ENCODE data around the gene LARGE1. TPM values are rescaled to one million over a fixed set of nuclear protein-coding genes. Genes with fewer than 3 reads are reported as not detected.

The LARGE1 gene
- total RNA-seq, 1 experiment from 2014 or later = 1.3 TPM

DNA sequence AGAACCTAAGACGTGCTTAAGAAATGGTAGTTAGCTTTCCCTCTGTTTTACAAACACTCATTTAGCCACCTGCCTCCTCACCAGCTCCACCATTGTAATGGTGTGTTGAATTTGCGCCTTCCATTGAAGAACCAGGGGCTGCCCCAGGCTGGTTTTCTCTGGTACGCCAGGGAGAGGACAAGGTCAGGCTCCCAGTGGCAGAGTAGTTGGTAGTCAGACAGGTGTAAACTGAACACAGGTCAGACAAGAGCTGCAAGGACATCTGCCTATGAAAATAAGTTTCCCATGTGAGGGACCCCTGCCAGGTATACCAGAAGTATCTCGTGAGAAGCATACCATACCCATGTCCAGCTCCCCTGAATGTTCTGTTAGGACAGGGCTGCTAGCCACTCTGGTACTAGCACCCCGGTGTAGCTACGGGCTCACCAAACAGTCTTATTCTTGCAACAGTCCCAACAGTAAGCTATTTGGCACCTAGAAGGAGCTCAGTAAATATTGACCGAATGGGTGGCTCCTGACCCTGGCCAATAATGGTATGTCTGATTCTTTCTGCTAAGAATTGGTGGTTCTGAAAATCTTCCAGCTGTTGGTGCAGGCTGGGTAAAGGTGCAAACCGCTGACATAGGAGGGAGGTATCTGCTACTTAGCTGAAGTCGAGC, 359.0 kb downstream of the LARGE1 start:
- Histone ChIP-seq H3K4me3 (ENCODE audit: low read length) (no peak overlapping the region), H3K9ac (ENCODE audit: low read length) (no peak overlapping the region), H3K36me3 (ENCODE audit: low read depth, low read length) (no peaks in the 10 kb centered on the region), H3K4me2 (ENCODE audit: low read length) (no peak overlapping the region), H3K9me2 (replicated peaks; ENCODE audit: low read length) (no peaks in the 10 kb centered on the region), H3K79me2 (ENCODE audit: low read length) (no peaks in the 10 kb centered on the region), H2AFZ (ENCODE audit: low read length) (no peak overlapping the region), H3K9me3 (ENCODE audit: low read length) (no peaks in the 10 kb centered on the region), H3K27me3 (ENCODE audit: low read length) (no peaks in the 10 kb centered on the region), H3K27ac (ENCODE audit: low read length) (no peak overlapping the region), H3F3A (ENCODE audit: low read length, unreplicated experiment) (no peaks in the 10 kb centered on the region), H4K20me1 (ENCODE audit: low read length) (no peaks in the 10 kb centered on the region), H3K4me1 (ENCODE audit: insufficient read depth, low read length) (no peaks in the 10 kb centered on the region)
- no TSS peak for BruUV-seq (replicated peaks)
- POLR2A ChIA-PET (ENCODE audit: unreplicated experiment) = no interaction called here
- intact Hi-C loops (cut with micrococcal nuclease) = no loop called here
- no peak for TF ChIP-seq EZH2 (IDR thresholded peaks at IDR 0.05; ENCODE audit: low read length, unreplicated experiment)
- TF ChIP-seq EZH2phosphoT487 (IDR thresholded peaks at IDR 0.05; ENCODE audit: borderline replicate concordance, low read length) = no peak
- TF ChIP-seq, protein P1, sequence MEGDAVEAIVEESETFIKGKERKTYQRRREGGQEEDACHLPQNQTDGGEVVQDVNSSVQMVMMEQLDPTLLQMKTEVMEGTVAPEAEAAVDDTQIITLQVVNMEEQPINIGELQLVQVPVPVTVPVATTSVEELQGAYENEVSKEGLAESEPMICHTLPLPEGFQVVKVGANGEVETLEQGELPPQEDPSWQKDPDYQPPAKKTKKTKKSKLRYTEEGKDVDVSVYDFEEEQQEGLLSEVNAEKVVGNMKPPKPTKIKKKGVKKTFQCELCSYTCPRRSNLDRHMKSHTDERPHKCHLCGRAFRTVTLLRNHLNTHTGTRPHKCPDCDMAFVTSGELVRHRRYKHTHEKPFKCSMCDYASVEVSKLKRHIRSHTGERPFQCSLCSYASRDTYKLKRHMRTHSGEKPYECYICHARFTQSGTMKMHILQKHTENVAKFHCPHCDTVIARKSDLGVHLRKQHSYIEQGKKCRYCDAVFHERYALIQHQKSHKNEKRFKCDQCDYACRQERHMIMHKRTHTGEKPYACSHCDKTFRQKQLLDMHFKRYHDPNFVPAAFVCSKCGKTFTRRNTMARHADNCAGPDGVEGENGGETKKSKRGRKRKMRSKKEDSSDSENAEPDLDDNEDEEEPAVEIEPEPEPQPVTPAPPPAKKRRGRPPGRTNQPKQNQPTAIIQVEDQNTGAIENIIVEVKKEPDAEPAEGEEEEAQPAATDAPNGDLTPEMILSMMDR (conservative IDR thresholded peaks at IDR 0.05; ENCODE audit: low read depth, low read length) = no peak
- DNase-seq (no peak), ATAC-seq (no peak)
- CTCF ChIA-PET = no interaction called here

DNA sequence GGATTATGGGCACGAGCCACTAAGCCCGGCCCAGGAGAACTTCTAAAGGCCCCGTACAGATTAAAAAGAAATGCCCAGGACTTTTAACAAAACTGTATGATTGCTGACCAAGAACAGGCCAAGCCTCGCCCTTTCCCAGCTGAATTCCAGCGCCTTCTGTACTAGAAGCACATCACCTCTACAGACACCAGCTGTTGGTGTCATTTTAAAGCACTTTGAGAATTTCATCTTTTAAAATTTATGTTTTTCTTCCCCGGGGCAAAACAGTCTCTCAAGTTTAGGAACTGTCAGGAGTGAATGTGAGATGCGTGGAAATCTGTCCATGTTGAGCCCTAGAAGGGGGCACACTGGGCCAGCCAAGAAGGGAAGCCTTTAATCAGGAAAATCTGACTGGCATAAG, 362.4 kb downstream of the LARGE1 start:
- POLR2A ChIA-PET (ENCODE audit: unreplicated experiment) = no interaction called here
- H3K9me3 ChIP-seq (ENCODE audit: low read length) = no peaks in the 10 kb centered on the region
- H3K9me2 ChIP-seq (replicated peaks; ENCODE audit: low read length) = no peaks in the 10 kb centered on the region
- H3K36me3 ChIP-seq (ENCODE audit: low read depth, low read length) = no peaks in the 10 kb centered on the region
- no peak overlapping the region for H2AFZ ChIP-seq (ENCODE audit: low read length)
- H3K27me3 ChIP-seq (ENCODE audit: low read length) = no peaks in the 10 kb centered on the region
- TF ChIP-seq EZH2 (IDR thresholded peaks at IDR 0.05; ENCODE audit: low read length, unreplicated experiment) = no peak
- TF ChIP-seq, protein P1 (conservative IDR thresholded peaks at IDR 0.05; ENCODE audit: low read depth, low read length) = no peak
- TF ChIP-seq EZH2phosphoT487 (IDR thresholded peaks at IDR 0.05; ENCODE audit: borderline replicate concordance, low read length) = no peak
- H3K4me3 ChIP-seq (ENCODE audit: low read length) = no peak overlapping the region
- intact Hi-C loops (cut with micrococcal nuclease) = no loop called here
- no peak for ATAC-seq
- CTCF ChIA-PET = no interaction called here
- no peaks in the 10 kb centered on the region for H3K4me1 ChIP-seq (ENCODE audit: insufficient read depth, low read length)
- no peaks in the 10 kb centered on the region for H3K79me2 ChIP-seq (ENCODE audit: low read length)
- no peaks in the 10 kb centered on the region for H4K20me1 ChIP-seq (ENCODE audit: low read length)
- H3K4me2 ChIP-seq (ENCODE audit: low read length) = no peak overlapping the region
- no peaks in the 10 kb centered on the region for H3F3A ChIP-seq (ENCODE audit: low read length, unreplicated experiment)
- no peak overlapping the region for H3K9ac ChIP-seq (ENCODE audit: low read length)
- no peak overlapping the region for H3K27ac ChIP-seq (ENCODE audit: low read length)
- no TSS peak for BruUV-seq (replicated peaks)
- DNase-seq = no peak

DNA sequence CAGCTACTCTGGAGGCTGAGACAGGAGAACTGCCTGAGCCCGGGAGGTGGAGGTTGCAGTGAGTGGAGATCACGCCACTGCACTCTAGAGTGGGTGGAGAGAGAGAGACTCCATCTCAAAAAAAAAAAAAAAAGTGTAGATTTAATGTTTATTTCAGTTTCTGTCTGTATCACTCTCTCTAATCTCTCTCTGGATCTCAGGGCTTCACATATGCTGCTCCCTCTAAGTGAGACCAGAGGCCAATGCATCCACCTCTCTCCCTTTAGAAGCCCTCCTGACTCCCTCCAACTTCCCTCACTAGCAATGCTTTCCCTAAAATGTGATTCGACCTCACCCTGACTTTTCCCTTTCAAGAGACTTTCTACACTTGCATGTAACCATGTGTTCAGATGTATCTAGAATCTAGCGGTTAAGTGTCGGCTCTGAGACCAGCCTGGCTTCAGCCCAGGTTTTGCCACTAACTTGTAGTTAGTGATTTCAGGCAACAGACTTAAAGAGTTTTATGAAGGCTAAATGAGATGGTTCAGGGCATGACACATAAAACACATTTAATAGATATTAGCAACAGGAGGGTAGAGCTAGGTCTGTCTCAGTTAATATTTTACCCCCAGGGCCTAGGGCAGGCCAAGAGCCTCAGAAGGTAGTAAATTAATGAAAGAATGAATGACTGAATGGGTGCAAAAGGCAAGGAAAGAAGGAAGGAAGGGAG, 364.3 kb downstream of the LARGE1 start:
- BruUV-seq (replicated peaks) = no TSS peak
- H2AFZ ChIP-seq (ENCODE audit: low read length) = no peak overlapping the region
- CTCF ChIA-PET = no interaction called here

More for the DNA sequence above, 364.3 kb downstream of the LARGE1 start:
- DNase-seq (no peak), ATAC-seq (no peak)
- POLR2A ChIA-PET (ENCODE audit: unreplicated experiment) = no interaction called here
- Histone ChIP-seq H3K4me1 (ENCODE audit: insufficient read depth, low read length) (no peaks in the 10 kb centered on the region), H3K36me3 (ENCODE audit: low read depth, low read length) (no peaks in the 10 kb centered on the region), H3K9me3 (ENCODE audit: low read length) (no peaks in the 10 kb centered on the region), H3K79me2 (ENCODE audit: low read length) (no peaks in the 10 kb centered on the region), H3K27ac (ENCODE audit: low read length) (no peak overlapping the region), H3K4me2 (ENCODE audit: low read length) (no peak overlapping the region), H3K9me2 (replicated peaks; ENCODE audit: low read length) (no peaks in the 10 kb centered on the region), H3K4me3 (ENCODE audit: low read length) (no peak overlapping the region), H4K20me1 (ENCODE audit: low read length) (no peaks in the 10 kb centered on the region), H3F3A (ENCODE audit: low read length, unreplicated experiment) (no peaks in the 10 kb centered on the region), H3K9ac (ENCODE audit: low read length) (no peak overlapping the region), H3K27me3 (ENCODE audit: low read length) (no peaks in the 10 kb centered on the region)
- TF ChIP-seq, protein P1 (conservative IDR thresholded peaks at IDR 0.05; ENCODE audit: low read depth, low read length) = no peak
- TF ChIP-seq EZH2phosphoT487 (IDR thresholded peaks at IDR 0.05; ENCODE audit: borderline replicate concordance, low read length) (no peak), EZH2 (IDR thresholded peaks at IDR 0.05; ENCODE audit: low read length, unreplicated experiment) (no peak)
- intact Hi-C loops (cut with micrococcal nuclease) = no loop called here
